Measurements from ENCODE around the gene TCF12.
"Not testable (repeated sequence)": the region's sequence is repeated elsewhere in the genome, so short reads cannot be mapped to it uniquely, and the experiment has no call there.

TCF12 gene

DNA sequence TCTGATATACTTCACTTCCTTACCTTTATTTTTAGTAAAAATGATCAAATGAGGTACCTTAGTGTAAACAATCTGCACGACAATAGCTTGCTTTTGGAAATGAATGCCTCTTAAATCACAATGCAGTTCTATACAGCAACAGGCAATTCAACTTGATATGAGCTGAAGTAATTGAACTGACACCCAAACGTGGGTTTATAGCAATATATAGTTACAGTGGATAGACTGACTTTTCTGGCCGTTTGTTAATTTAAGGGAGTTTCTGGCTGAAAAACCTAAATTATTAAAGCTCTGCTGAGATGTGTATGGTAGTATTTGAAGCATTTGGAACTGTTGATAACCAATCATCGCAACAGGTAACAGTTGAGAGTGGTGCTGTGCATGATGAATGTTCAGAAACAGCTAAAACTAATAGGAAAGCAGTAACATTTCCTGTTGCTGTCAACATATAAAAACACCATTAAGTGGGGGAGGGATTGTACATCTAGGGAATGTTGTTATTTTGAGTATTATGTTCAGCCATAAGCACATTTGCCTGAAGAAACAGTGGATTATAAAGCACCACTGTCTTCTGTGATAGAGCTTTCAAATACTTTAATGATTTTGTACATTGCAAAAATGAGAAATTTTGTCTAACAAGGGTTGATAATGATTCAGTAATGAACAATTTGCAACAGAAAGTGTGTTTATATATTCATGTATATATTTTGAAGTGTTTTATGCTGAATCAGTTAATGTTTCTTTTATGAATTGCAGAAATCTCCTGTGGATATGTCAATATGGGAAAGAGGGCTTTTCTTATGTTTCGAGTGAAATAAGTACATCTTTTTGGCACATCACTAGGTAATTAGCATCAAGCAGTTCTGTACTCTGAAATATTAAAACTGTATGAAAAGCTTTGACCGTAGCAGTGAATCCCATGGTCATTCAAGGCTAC lies 176.1 kb downstream of the TCF12 start:
- DNase-seq (ENCODE audit: low read depth), result no peak

DNA sequence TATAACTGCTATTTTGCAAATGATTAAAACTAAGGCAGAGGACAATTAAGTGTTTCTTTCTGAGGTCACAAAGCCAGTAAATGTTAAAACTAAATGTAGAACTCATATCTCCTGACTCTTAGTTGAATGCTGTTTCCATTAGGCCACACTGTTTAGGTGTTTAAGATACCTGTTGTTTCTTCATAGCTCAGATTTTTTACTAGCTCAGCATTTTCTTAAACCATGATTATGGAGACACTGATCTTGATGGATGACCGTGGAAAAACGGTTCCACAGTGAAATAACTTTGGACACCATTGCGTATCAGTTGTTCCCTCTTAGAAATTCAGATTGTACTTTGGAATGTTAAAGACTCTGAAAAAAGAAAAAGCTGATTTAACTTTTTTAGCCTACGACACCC lies 177.5 kb downstream of the TCF12 start:
- no peak for DNase-seq (ENCODE audit: low read depth)

DNA sequence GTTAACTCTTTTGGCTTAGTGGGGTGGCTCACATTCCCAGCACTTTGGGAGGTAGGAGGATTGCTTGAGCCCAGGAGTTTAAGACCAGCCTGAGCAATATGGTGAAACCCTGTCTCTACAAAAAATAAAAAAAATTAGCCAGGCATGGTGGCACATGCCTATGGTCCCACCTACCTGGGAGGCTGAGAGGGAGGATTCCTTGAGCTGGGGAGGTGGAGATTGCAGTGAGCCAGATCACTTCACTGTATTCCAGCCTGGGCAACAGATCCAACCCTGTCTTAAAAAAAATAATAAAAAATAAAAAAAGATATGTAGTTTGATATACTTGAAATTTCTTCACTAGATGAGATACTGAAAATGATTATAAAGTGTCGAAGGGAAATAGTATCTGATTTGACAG lies 178.8 kb downstream of the TCF12 start:
- DNase-seq (ENCODE audit: low read depth), result no peak

DNA sequence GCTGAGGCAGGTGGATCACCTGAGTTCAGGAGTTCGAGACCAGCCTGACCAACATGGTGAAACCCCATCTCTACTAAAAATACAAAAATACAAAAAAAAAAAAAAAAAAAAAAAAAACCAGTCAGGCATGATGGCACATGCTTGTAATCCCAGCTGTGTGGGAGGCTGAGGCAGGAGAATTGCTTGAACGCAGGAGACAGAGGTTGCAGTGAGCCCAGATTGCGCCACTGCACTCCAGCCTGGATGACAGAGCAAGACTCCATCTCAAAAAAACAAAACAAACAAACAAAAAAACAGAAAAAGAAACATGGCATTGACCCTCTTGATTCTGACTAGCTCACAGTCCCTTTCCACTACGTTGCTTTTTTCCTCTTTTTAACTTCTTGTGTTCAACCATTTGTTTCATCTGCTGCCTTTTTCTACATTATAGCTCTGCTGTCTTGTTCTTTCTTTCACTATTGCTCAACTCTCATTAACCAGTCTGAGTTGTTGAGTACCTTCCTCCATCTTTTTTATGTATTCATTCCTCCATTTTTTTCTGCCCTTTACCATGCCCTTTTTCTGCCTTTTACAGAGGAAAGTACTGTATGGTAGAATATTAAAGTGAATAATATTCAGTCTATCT lies 179.6 kb downstream of the TCF12 start:
- DNase-seq (ENCODE audit: low read depth), result not testable (repeated sequence)

DNA sequence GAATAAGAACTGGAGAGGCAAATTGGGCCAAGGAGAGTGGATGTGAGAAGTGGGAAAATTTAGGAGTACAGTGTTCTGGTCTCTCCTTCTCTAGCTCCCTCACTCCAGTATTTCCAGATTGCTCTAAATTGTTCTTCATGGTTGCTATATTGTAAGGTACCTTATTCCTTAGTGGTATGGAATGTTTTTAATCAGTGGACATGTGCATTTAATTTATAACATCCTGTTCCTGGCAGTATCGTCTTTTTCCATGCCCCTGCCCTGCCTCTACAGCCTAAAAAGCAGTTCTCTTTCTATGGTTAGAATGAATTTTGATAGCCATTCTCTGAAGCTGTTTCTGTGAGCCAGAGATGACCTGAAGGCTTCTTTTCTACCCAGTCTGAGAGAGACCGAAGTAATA lies 180.5 kb downstream of the TCF12 start:
- no peak for DNase-seq (ENCODE audit: low read depth)

DNA sequence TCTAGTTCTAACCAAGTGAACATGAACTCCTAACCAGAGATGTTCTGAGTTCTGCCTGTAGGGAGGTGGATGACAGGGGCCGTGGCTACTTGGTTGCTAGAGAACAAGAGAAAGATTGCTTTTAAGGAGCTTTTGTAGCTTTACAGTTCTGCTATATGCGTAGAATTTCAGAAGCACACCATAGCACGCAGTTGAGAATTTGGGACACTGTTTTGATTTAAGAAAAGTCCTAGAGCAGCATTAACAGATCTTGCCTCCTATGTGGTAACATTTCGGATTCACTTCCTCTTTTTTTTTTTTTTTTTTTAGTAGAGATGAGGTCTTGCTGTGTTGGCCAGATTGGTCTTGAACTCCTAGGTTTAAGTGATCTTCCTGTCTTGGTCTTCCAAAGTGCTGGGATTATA lies 181.7 kb downstream of the TCF12 start:
- DNase-seq (ENCODE audit: low read depth), result no peak

DNA sequence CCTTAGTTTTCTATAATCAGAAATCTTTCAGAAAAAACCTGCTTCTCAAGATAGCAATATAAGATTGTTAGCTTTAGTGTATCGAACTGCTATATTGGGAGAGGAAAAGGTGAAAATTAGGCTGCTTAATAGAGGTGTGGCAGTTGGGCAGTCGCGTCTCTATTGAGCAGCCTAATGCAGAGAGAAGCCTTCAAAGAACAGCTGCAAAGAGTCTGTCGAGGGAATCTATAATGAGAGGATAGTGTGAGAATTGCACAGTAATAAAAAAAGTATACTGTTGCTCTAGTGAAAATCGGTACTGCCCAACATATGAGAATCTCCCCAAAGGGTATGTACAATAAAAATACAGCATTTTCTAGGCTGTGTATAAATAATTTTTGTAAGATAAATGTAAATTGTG lies 184.4 kb downstream of the TCF12 start:
- no peak for DNase-seq (ENCODE audit: low read depth)

DNA sequence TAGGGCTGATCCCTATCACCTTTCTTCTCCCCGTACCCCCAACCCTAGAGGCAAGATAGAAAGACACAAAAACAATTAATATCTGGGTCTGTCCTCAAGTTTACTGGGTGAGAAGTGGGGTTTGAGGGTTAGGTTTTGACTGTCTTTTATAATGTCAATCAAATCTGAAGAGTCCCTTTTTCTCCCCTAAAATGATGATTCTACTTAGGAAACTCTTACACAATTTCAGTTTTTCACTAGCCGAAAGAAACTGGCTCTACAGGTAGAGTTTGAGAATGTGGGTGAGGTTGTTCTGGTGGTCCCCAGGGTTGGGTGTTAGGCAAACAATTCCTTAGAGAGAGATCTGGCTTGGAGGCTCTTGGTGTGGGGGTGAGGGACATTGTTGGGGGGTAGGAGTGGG lies 189.9 kb downstream of the TCF12 start:
- no peak for DNase-seq (ENCODE audit: low read depth)

DNA sequence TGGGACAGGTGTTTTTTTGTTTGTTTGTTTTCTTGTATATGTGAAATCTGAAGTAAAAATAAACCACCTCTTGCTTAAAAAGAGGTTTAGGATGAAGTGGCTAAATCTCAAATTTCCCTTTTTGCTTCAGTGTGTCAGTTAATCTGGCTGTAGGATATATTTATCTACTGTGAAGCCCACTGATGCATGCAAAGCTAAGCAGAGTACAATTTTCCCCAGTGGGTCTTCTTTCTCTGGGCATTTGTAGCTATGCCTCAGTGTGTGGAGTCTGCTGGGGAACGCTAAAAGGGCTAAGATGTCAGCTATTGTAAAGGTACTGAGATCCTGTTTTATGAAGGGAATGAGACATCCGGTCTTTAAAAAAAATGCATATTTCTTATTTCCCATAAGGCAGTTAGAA lies 190.6 kb downstream of the TCF12 start:
- DNase-seq (ENCODE audit: low read depth), result no peak

DNA sequence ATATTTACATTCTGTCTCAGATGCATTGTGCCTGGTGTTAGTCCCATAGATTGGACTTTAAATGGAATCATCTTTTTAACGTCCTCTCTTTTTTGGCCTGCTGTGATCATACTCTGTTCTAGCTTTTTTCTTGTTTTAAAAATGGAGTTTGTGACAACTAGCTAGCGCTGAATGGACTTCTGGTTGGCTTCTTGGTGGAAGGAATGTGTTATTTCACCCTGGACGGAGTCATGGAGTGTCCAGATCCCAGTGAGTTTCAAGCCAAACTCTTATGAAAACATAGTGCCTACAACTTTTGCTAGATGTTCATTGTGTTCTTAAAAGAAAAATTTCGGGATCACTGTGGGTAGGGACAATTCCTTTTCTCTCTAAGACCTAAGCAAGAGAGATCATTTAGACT lies 192.6 kb downstream of the TCF12 start:
- DNase-seq (ENCODE audit: low read depth), result no peak

DNA sequence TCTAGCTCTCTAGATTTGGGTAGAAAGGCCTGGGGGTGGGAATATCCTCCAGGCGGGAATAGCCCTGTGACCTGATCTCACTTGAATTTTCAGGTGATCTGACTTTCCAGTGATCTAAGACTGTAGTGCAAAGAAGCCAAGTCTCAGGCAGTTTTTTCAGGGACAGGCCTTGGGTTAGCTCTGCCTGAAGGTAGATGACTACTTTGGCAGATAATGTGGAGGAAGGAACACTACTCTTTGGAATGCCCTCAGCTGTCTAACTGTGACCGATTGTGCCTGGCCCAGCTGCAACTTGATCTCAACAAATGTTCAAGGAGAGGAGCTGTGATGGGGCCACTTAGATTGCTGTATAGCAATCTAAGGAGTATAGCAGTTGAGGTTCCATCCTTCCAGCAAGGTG lies 193.7 kb downstream of the TCF12 start:
- DNase-seq (ENCODE audit: low read depth), result no peak

DNA sequence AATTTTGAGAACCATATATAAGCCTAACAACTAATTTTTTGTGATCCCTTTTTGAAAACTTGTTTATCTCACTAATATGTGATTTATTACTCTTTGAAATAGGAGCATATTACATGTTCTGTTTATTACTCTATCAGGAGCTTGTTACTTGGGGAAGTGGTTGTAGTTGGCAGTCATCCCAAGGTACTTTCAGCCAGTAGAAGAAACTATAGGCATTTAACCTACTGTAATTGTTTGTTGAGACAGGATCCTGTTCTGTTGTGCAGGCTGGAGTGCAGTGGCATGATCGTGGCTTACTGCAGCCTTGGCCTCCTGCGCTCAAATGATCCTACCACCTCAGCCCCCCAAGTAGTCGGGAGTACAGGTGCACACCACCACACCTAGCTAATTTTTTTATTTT lies 195.6 kb downstream of the TCF12 start:
- DNase-seq (ENCODE audit: low read depth), result no peak

DNA sequence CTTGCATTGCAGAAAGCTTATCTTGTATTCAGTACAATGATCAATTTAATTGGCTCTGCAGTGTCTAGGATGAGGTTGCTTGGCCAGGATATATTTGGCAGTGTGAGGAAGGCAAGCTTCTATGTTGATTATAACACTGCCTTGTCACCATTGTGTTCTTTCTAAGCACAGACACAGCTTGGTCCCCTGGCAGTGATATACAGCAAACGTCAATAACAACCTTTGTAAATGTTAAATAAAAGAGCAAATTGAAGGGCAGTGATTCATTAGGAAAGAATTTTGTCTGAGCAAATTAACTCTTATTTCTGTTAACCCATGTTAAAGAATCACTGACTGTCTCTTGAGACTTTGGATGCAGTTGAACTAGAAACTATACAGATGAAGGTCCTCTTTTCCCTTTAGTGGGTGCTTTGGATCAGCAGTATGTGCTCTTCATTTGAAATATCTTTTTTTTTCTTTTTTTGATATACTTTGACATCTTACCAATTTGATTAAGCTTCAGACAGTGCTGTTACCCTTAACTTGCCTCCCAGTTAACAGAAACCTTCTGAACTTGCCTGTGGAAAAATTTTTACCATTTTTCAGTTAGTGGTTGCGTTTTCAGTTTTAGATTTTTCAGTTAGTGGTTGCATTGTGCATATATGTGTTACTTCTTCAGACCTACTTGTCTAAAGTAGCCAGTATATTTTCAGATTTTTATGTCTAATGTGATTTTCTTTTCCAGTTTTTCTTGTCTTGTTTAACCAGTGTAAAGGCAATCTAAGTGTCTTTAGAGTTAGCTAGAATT lies 199.8 kb downstream of the TCF12 start:
- DNase-seq (ENCODE audit: low read depth), result no peak

DNA sequence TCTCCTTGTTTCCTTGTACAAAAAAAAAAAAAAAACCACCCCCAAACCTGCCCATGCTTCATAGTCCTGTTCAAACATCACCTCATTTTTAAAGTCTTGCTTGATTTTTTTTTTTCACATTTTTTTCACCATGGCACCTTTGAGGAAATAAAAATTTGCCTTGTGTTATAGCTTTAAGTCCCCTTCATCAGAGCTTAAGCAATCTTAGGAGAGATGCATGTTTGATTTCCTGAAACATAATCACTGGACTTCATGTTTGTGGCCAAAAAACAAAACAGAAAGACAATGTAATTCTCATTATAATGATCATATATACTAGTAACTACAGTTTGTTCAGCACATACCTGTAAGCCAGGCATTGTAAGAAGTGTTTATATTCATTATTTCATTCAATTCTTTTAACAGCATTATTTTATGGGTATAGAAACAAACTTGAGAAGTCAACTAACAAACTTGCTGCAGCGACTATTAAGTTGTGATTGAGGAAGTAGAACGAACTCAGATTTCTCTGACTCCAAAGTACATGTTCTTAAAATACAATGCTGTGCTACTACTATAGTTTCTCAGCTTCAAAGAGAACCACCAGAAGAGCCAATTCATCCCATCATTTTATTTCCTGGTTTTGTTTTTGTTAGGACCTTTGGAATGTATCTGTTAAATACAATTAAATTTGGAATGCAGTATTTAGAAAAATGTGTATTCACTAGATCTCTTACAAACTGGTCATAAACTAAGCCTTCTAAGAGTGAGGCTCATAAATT lies 203.8 kb downstream of the TCF12 start:
- no peak for DNase-seq (ENCODE audit: low read depth)

DNA sequence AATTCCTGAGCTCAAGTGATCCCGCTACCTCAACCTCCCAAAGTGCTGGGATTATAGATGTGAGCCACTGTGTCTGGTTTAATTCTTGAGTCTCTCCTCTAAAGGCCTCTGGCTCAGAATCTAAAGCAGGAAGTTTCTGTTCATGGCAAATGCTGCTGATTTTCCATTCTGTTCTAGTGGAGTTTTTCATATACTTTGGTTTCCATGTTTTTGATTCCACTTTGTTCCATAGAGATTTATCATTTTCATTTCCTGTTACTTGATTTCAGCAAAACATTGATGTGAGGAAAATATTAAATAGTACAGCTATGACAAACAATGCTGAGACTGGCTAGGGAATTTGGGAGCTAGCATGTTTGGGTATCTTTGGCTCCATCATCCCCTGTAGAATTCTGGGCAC lies 205.6 kb downstream of the TCF12 start:
- DNase-seq (ENCODE audit: low read depth), result no peak

DNA sequence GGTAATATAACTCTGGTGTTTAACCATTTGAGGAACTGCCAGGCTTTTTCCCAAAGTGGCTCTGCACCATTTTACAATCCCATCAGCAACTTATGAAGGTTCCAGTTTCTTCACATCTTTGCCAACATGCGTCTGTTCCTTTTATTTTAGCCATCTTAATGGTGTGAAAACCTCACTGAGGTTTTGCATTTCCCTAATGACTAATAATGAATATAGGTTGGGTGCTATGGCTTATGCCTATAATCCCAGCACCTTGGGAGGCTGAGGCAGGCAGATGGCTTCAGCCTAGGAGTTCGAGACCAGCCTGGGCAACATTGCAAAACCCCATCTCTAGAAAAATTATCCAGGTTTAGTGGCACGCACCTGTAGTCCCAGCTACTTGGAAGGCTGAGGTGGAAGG lies 210.6 kb downstream of the TCF12 start:
- DNase-seq (ENCODE audit: low read depth), result no peak

DNA sequence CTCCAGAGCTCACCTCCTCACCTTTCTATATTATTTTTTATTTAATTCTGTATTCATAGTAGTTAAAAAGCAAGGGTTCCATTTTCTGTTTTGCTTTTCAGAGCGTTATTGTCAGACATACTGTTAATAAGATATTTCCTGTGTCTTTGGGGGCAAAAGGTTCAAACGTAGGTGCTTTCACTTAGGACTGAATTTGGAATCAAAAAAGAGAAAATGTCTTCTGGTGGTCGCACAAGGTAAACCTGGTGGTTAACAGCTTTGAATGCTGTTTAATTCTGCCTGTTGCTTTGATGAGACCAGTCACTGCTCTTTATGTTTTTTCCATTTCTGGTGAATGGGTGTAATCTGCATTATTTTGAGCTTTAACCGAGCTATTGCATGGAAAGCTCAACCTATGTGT lies 212.5 kb downstream of the TCF12 start:
- DNase-seq (ENCODE audit: low read depth), result no peak

DNA sequence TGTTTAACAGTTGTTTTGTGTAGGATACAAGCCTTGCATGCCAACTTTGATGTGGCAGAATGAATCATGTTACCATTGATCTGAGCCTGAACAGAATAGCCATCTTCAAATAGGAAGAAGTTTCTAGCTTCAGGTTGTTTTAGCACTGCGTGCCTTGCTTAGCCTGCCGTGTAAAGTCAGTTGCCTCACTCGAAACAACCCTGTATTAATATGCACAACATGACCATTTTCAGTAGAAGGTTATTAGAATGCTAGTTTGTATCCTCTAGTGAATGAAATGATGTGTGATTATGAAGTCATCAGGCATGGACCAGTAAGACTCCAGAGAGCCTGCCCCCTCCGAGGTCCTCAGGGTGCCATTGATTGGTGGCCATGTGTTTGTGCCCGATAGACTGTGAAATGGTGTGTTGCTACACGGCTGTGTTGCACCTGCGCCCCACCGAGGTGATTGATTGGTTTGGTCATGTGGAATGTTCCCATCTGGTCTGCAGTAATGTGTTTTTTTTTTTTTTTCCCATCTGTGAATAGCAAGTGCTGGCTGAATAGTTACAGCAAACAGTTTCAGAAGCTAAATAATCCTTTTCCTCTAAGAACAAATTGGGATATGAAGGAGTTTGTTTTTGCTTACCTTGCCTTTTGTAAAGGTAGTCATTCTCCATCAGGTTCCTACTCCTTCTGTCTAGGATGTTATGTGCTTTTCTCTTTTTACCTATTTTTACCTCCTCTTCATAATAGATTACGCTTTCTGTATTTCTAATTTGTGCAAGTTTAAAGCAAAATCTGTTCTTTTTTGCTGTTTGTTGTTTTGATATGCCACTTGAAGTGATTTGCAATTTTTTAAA lies 214.9 kb downstream of the TCF12 start:
- no peak for DNase-seq (ENCODE audit: low read depth)

DNA sequence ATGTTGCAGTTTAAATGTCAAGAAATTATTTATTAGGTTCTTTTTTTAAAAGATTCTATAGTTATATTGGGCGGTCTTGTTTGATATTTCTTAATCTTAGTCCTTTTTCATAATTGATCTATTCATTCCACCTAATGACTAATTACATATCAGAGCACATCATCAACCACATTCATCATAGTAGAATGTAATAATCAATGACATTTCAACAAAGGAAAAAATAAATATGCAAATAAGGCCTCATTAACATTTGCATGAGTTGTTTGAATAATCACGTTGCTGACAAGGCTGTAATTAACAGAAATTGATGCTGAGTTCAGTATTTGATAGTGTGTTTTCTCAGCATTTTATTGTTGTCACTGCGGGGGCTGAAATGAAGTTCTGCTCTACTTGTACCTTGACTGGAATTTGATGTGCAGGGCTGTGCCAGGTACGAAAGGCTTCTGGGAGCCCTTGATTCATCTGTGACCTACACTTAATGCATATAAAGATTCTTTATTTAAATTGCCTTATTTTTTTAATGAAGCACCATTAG lies 215.7 kb downstream of the TCF12 start:
- DNase-seq (ENCODE audit: low read depth), result no peak

DNA sequence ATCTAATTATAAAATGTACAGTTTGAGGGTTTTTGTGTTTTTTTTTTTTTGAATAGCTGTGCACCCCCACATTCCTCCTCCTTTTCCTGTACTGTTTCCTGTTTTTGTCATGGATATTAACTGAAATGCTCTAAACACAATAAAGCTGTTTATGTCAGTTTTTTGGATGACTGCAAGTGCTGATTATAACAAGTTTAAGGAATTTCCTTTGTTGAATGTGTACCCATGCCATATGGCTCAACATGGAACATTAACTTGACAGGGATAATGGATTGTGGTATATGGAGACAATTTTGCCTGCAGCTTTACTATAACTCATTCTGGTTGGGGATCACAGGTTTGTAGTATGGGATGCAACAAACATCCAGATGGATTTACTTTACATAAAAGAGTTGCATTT lies 216.4 kb downstream of the TCF12 start:
- DNase-seq (ENCODE audit: low read depth), result no peak

DNA sequence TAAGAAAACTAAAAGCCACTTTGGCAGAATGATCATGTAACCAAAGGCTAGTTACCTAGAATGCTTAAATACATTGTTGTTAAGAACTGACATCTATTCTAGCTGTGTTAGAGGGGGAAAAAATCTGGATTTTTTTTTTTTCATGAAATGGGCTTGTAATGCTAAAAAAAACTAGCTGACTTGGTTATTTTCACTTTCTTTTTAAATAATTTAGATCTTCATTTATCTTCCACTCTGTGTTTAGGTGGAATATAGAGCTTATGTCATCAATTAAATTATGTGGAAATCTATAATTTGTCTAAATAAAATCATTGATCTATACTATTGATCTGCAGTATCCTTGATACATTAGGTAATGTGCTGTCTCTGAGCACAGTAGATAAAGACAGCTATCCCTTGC lies 217.4 kb downstream of the TCF12 start:
- no peak for DNase-seq (ENCODE audit: low read depth)
